Kidney (tissue), 14 donors: Measurements from ENCODE around the gene ADGRA3. TPM values are rescaled to one million over a fixed set of nuclear protein-coding genes. Genes with fewer than 3 reads are reported as not detected.

Experiments
- DNase-seq, 5 donors: peaks; one replicate each; pipeline ENCODE4 v3.0.0-alpha.2; 2013 to 2020
- FAIRE-seq: peaks from 2 replicates; lab custom pipeline; 2012; peaks lifted over from hg19 to GRCh38; lab: Jason Lieb, UNC
- H3K27ac ChIP-seq, 2 donors: one replicate each; pipeline ENCODE4 v1.7.0; 2013; ENCODE audit warnings: low read depth in 2 of 2, low read length in 2 of 2, inconsistent platforms in 1 of 2
- H3K27me3 ChIP-seq: one replicate; pipeline ENCODE4 v1.7.1; 2013; ENCODE audit warnings: low read length, inconsistent platforms; ENCODE audit not compliant: control insufficient read depth, insufficient read depth
- H3K36me3 ChIP-seq, 3 donors: one replicate each; pipeline versions ENCODE4 v1.7.0 to v1.7.1; 2013; ENCODE audit warnings: low read length in 3 of 3, control low read depth in 1 of 3, inconsistent platforms in 1 of 3; ENCODE audit not compliant: insufficient read depth in 3 of 3, control insufficient read depth in 2 of 3
- H3K4me1 ChIP-seq, 3 donors: one replicate each; pipeline versions ENCODE4 v1.7.0 to v1.7.1; 2013; ENCODE audit warnings: low read length in 3 of 3, inconsistent platforms in 1 of 3, low read depth in 1 of 3; ENCODE audit not compliant: control insufficient read depth in 2 of 3, insufficient read depth in 2 of 3
- H3K4me3 ChIP-seq, 3 donors: one replicate each; pipeline versions ENCODE4 v1.7.0 to v1.8.1; 2013; ENCODE audit warnings: low read length in 3 of 3, control low read depth in 1 of 3, inconsistent platforms in 1 of 3
- H3K9ac ChIP-seq, 3 donors: one replicate each; pipeline versions ENCODE4 v1.7.0 to v1.7.1; 2013; ENCODE audit warnings: low read length in 3 of 3, control low read depth in 1 of 3, inconsistent platforms in 1 of 3
- H3K9me3 ChIP-seq, 3 donors: one replicate each; pipeline versions ENCODE4 v1.7.0 to v1.7.1; 2013; ENCODE audit warnings: low read length in 3 of 3, control low read depth in 1 of 3, inconsistent platforms in 1 of 3; ENCODE audit not compliant: control insufficient read depth in 2 of 3, insufficient read depth in 1 of 3
- intact Hi-C: fragments of 100-400 bp; cut with DNase I; formaldehyde crosslinking; loops from one replicate; pipeline ENCODE4 v1.11.1; 2022
- polyA plus RNA-seq: library from polyadenylated mRNA; stranded (reverse); fragments of 350-450 nt; fragmentation: Illumina TruSeq; extraction: RNeasy Lipid Tissue Mini Kit (QIAGEN cat#74804); gene quantifications from one replicate; pipeline ENCODE4 v1.2.3, GENCODE V29; 2014; ENCODE audit warnings: low read depth, low replicate concordance; ENCODE audit not compliant: insufficient read depth
- total RNA-seq: library from RNA; stranded (reverse); fragmentation: NEBNext Ultra II Directional; extraction: Animal tissue kit (Norgen Biotek cat#: 25700); gene quantifications from one replicate; pipeline ENCODE4 v1.2.1, GENCODE V29; 2021
- TF ChIP-seq, protein P1 (sequence below): IDR thresholded peaks from 3 replicates; pipeline ENCODE4 v1.5.1; 2012; ENCODE audit warnings: mild to moderate bottlenecking, moderate library complexity, borderline replicate concordance; ENCODE audit not compliant: insufficient read depth; ENCODE audit errors: extremely low read depth
- donor health status: control.
- donor health status: control.
- donor health status: control.
- donor health status: control.
- donor health status: control.
- donor health status: DM: yes; HTN: yes; CAD: no.
- donor health status: Normal renal cell carcinoma (clear cell type).

The ADGRA3 gene
- total and polyA plus RNA-seq, 2 donors from 2014 or later = 8.2 to 28.7 TPM

DNA sequence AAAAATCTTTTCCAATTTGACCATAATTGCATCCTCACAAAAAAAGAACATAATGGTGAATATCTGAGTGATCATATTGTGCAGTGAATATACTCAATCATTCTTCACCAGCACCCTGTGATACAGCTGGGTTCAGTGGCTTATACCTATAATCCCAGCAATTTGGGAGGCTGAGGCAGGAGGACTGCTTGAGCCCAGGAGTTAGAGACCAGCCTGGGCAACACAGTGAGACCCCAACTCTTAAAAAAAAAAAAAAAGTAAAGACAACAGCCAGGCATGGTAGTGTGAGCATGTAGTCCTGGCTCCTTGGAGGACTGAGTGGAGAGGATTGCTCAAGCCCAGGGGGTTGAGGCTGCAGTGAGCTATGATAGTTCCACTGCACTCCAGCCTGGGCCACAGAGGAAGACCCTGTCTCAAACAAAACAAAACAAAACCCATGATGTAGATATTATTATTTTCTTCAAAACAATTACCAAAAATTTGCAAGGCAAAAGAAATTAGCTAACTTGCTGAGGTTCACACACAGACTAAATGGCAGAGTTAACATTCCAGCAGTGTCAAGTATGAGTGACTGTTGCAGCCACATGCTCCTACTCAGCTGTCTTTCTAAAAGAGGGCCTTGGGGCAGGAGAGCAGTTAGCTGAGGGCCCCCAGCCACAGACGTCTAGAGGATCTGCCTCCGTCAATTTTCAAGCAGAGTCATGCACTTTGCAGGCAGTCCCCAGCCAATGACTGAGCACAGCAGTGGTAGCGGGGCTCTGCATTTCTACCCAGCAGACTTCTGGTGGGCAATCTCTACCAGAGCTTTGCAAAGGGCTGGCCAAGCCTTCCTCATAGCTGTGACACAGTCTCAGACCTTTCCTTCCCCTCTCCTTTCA, 33.4 kb downstream of the ADGRA3 start:
- H3K4me3 ChIP-seq = no peak overlapping the region
- TF ChIP-seq, protein P1, sequence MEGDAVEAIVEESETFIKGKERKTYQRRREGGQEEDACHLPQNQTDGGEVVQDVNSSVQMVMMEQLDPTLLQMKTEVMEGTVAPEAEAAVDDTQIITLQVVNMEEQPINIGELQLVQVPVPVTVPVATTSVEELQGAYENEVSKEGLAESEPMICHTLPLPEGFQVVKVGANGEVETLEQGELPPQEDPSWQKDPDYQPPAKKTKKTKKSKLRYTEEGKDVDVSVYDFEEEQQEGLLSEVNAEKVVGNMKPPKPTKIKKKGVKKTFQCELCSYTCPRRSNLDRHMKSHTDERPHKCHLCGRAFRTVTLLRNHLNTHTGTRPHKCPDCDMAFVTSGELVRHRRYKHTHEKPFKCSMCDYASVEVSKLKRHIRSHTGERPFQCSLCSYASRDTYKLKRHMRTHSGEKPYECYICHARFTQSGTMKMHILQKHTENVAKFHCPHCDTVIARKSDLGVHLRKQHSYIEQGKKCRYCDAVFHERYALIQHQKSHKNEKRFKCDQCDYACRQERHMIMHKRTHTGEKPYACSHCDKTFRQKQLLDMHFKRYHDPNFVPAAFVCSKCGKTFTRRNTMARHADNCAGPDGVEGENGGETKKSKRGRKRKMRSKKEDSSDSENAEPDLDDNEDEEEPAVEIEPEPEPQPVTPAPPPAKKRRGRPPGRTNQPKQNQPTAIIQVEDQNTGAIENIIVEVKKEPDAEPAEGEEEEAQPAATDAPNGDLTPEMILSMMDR = no peak
- FAIRE-seq (no peak), DNase-seq (no peak)
- H3K9me3 ChIP-seq = no peaks in the 10 kb centered on the region
- peaks cover 0 to 6% (median 0%) of the 10 kb centered on the region in 3 donors for H3K4me1 ChIP-seq
- intact Hi-C loops = no loop called here
- H3K9ac ChIP-seq = no peak overlapping the region
- peak overlapping the region in 1 of 2 donors; percentile 23 for H3K27ac ChIP-seq
- no peaks in the 10 kb centered on the region for H3K27me3 ChIP-seq
- no peaks in the 10 kb centered on the region for H3K36me3 ChIP-seq

DNA sequence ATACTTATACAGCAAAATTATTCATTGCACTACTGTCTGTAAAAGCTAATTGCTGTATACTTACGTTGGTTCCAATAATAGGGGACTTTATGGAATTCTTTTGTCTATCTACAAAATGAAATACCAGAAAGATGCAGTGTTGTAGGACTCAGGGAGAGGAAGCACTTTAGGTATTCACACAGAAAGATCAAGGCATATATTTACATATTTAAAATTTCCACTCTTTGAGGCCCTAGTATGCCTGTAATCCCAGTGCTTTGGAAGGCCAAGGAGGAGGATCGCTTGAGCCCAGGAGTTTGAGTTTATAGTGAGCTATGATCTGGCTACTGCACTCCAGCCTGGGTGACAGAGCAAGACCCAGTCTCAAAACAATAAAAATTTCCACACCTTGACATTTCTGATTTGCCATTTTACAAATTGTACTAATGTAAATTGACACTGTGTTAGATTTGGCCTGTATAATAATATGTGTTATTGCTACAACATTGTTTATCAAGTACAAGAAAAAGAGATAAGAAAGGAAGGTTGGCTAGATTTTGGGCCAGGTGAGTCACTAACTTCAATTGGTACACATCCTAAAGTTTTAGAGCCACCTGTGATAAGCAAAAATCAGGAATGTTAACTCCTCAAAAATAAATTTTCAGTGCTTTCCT, 35.1 kb downstream of the ADGRA3 start:
- intact Hi-C loops = no loop called here
- Histone ChIP-seq H3K4me3 (no peak overlapping the region), H3K27me3 (no peaks in the 10 kb centered on the region), H3K9me3 (no peaks in the 10 kb centered on the region), H3K27ac (no peak overlapping the region), H3K9ac (no peak overlapping the region), H3K4me1 (peaks cover 0 to 6% (median 0%) of the 10 kb centered on the region in 3 donors), H3K36me3 (no peaks in the 10 kb centered on the region)
- DNase-seq = no peak
- TF ChIP-seq, protein P1 = no peak
- FAIRE-seq = no peak

DNA sequence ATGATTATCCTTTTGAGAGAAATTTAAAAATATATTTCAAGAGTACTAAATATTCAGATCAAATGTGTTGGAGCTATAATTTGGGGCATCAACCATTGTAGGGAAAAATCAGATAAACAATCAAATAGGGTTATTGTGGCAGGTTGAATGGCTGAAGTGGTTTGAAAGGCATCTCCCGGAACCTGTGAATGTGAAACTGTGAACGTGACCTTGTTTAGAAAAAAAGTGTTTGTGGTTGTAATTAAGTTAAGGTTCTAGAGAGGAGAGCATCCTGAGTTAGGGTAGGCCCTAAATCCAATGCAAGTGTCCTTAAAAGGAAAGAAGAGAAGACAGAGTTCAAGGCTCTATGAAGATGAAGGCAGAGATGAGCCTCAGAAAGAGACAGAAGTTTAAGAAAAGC, 37.4 kb downstream of the ADGRA3 start:
- TF ChIP-seq, protein P1 = no peak
- H3K9me3 ChIP-seq = no peaks in the 10 kb centered on the region
- H3K27me3 ChIP-seq = no peaks in the 10 kb centered on the region
- peaks cover 0 to 5% (median 0%) of the 10 kb centered on the region in 3 donors for H3K4me1 ChIP-seq
- no peak overlapping the region for H3K9ac ChIP-seq
- no peak overlapping the region for H3K27ac ChIP-seq
- no peak overlapping the region for H3K4me3 ChIP-seq
- DNase-seq (no peak), FAIRE-seq (no peak)
- intact Hi-C loops = no loop called here
- no peaks in the 10 kb centered on the region for H3K36me3 ChIP-seq
